SU-DHL-6 (cell line): ENCODE measurements around the gene INPP4A.

Experiments
- CTCF ChIP-seq: fragments of 200-600 bp; sonication (generic); IDR thresholded peaks from one replicate; pipeline ENCODE4 v1.5.1; 2017; ENCODE audit warnings: antibody characterized with exemption, mild to moderate bottlenecking, low read length, moderate library complexity; ENCODE audit not compliant: insufficient read depth, poor library complexity, severe bottlenecking
- EZH2phosphoT487 ChIP-seq: fragments of 200-600 bp; sonication (generic), shearing (Covaris generic); conservative IDR thresholded peaks from 2 replicates; pipeline ENCODE4 v1.6.1; 2018; ENCODE audit warnings: mild to moderate bottlenecking, antibody characterized with exemption, low read length, moderate library complexity, mixed read lengths

DNA sequence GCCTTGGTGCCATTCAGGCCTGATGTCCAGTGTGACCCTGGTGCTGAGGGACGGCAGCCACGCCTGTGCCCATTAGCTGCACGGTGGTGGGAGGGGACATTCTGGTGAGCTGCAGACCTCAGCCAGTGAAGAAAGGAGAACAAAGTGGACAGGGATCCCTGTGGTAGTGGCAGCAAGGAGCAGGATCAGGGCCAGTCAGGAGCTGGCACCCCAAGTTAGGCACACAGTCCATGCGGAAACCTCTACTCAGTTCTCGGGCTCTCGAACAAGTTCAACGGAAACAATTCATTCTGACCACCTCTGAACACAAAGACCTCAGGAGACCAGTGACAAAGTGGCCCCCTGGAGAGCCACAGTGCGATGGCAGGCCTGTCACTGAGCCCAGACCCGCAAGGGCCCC, 133.6 kb downstream of the INPP4A start:
- TF ChIP-seq CTCF (no peak), EZH2phosphoT487 (no peak)
